SU-DHL-6 (cell line): ENCODE data around the gene TRMT6.

Experiments
- H2AFZ ChIP-seq: fragments of 200-600 bp; sonication (generic); 2 replicates; pipeline ENCODE4 v1.6.1; 2014; ENCODE audit warnings: low read depth, mild to moderate bottlenecking, moderate library complexity, mixed read lengths, antibody characterized with exemption, low read length; ENCODE audit not compliant: severe bottlenecking
- H3F3A ChIP-seq: fragments of 200-600 bp; shearing (Covaris generic); 2 replicates; pipeline ENCODE4 v1.6.0; 2016; ENCODE audit warnings: antibody characterized with exemption, mild to moderate bottlenecking; ENCODE audit not compliant: insufficient read depth
- H3K27ac ChIP-seq: fragments of 200-600 bp; sonication (generic); 2 replicates; pipeline ENCODE4 v1.5.1; 2016; ENCODE audit warnings: low read depth, mild to moderate bottlenecking, low read length, moderate library complexity, mixed read lengths
- H3K27me3 ChIP-seq: fragments of 200-600 bp; sonication (generic), shearing (Covaris generic); 2 replicates; pipeline ENCODE4 v1.6.0; 2014; ENCODE audit warnings: mild to moderate bottlenecking, low read length
- H3K36me3 ChIP-seq: fragments of 200-600 bp; sonication (generic); 2 replicates; pipeline ENCODE4 v1.6.1; 2014; ENCODE audit warnings: mild to moderate bottlenecking, low read length, mixed read lengths
- H3K4me2 ChIP-seq: fragments of 300-600, 200-600 bp; shearing (Covaris generic), sonication (generic); 2 replicates; pipeline ENCODE4 v1.6.0; 2014; ENCODE audit warnings: low read length, low read depth, mild to moderate bottlenecking; ENCODE audit not compliant: poor library complexity, severe bottlenecking
- H3K4me3 ChIP-seq: fragments of 200-600 bp; sonication (generic); 2 replicates; pipeline ENCODE4 v1.5.1; 2014; ENCODE audit warnings: antibody characterized with exemption, low read length, mild to moderate bottlenecking, mixed read lengths; ENCODE audit not compliant: insufficient read depth, poor library complexity, severe bottlenecking
- H3K79me2 ChIP-seq: fragments of 200-600 bp; sonication (generic); 2 replicates; pipeline ENCODE4 v1.6.1; 2014; ENCODE audit warnings: mild to moderate bottlenecking, low read length, moderate library complexity; ENCODE audit not compliant: insufficient read depth
- H3K9ac ChIP-seq: fragments of 200-600 bp; sonication (generic); 2 replicates; pipeline ENCODE4 v1.7.0; 2014; ENCODE audit warnings: mild to moderate bottlenecking, low read length
- H3K9me2 ChIP-seq: fragments of 200-600 bp; sonication (generic); replicated peaks from 2 replicates; pipeline ENCODE4 v1.6.1; 2014; ENCODE audit warnings: low read length; ENCODE audit not compliant: insufficient read depth
- H3K9me3 ChIP-seq: fragments of 200-600 bp; sonication (generic); 2 replicates; pipeline ENCODE4 v1.6.1; 2014; ENCODE audit warnings: low read length, mixed read lengths; ENCODE audit not compliant: insufficient read depth
- H4K20me1 ChIP-seq: fragments of 200-600 bp; sonication (generic); 2 replicates; pipeline ENCODE4 v1.6.1; 2014; ENCODE audit warnings: low read depth, mild to moderate bottlenecking, antibody characterized with exemption, low read length, moderate library complexity, mixed read lengths
- CTCF ChIP-seq: fragments of 200-600 bp; sonication (generic); IDR thresholded peaks from one replicate; pipeline ENCODE4 v1.5.1; 2017; ENCODE audit warnings: antibody characterized with exemption, mild to moderate bottlenecking, low read length, moderate library complexity; ENCODE audit not compliant: insufficient read depth, poor library complexity, severe bottlenecking
- EZH2phosphoT487 ChIP-seq: fragments of 200-600 bp; sonication (generic), shearing (Covaris generic); conservative IDR thresholded peaks from 2 replicates; pipeline ENCODE4 v1.6.1; 2018; ENCODE audit warnings: mild to moderate bottlenecking, antibody characterized with exemption, low read length, moderate library complexity, mixed read lengths

Gene TRMT6

DNA sequence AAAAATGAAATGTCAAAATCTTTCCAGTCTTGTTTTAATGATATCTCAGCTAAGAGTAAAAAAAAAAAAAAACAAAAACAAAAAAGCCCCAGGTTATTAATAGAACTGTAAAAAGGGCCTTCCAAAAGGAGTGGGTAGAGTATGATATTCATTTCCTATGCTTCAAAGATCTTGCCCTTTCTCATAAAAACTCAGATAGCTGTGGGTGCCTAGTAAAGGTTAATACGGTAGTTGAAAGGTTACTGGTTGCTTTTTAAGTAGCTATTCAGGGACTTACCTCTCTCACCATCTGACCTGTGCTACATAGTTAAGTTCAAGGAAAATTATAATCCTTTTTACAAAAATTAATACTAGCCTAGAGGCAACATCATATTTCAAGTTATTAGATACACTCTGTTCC lies 14.9 kb downstream of the TRMT6 start:
- H3K4me2 ChIP-seq = no peak overlapping the region
- H3K9me2 ChIP-seq = no peaks in the 10 kb centered on the region
- no peaks in the 10 kb centered on the region for H4K20me1 ChIP-seq
- H3K36me3 ChIP-seq = peaks cover 8% of the 10 kb centered on the region
- H3K9me3 ChIP-seq = no peaks in the 10 kb centered on the region
- H3K79me2 ChIP-seq = no peaks in the 10 kb centered on the region
- no peak overlapping the region for H2AFZ ChIP-seq
- no peak overlapping the region for H3K4me3 ChIP-seq
- TF ChIP-seq EZH2phosphoT487 (no peak), CTCF (no peak)
- H3F3A ChIP-seq = peaks cover 14% of the 10 kb centered on the region
- H3K27me3 ChIP-seq = no peaks in the 10 kb centered on the region
- no peak overlapping the region for H3K9ac ChIP-seq
- no peak overlapping the region for H3K27ac ChIP-seq

DNA sequence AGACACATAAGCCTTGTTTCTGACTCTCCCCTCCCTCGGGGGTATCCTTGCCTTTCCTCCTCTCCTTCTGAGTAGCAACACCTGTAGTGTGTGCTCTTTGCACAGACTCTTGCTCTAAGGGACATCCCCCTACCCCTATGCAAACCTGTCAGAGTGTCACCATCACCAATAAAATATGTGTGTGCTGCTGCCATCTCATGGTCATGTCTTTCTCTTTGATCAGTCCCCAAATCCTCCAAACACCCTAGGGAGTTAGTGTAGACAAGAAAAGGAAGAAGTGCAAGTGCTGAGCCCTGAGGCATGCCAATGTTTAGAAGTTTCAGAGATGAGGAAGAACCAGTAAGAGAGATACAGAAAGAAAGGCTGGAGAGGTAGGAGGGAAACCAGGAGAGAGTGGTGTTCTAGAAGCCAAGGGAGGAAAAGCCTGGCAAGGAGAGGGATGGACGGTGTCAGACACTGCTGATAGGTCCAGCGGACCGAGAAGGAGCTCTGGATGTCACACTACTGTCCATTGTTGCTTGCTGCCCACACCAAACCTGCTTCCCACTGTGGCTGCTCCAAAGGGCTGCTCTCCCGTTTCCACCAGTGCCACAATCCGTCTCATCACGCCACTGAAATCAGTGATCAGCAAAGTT lies 16.4 kb downstream of the TRMT6 start:
- H3K9me2 ChIP-seq = no peaks in the 10 kb centered on the region
- H3K27me3 ChIP-seq = no peaks in the 10 kb centered on the region
- H3K27ac ChIP-seq = no peak overlapping the region
- H3K36me3 ChIP-seq = peaks cover 8% of the 10 kb centered on the region
- no peaks in the 10 kb centered on the region for H3K9me3 ChIP-seq
- no peak overlapping the region for H2AFZ ChIP-seq
- no peaks in the 10 kb centered on the region for H4K20me1 ChIP-seq
- H3K4me2 ChIP-seq = no peak overlapping the region
- no peaks in the 10 kb centered on the region for H3K79me2 ChIP-seq
- H3K4me3 ChIP-seq = no peak overlapping the region
- peak; percentile 41 for TF ChIP-seq CTCF
- no peak for TF ChIP-seq EZH2phosphoT487
- no peak overlapping the region for H3K9ac ChIP-seq
- H3F3A ChIP-seq = peaks cover 14% of the 10 kb centered on the region

GRCh38 chr20:5932796-5933195 lies 17.5 kb downstream of the TRMT6 start:
- no peak overlapping the region for H2AFZ ChIP-seq
- H3K27me3 ChIP-seq = no peaks in the 10 kb centered on the region
- TF ChIP-seq EZH2phosphoT487 = no peak
- TF ChIP-seq CTCF = no peak
- H3K4me3 ChIP-seq = no peak overlapping the region
- no peaks in the 10 kb centered on the region for H3K9me3 ChIP-seq
- no peaks in the 10 kb centered on the region for H4K20me1 ChIP-seq
- no peak overlapping the region for H3K9ac ChIP-seq
- no peaks in the 10 kb centered on the region for H3K9me2 ChIP-seq
- no peak overlapping the region for H3K27ac ChIP-seq
- H3K36me3 ChIP-seq = 0 out of 2 replicates have a peak, but pooled peaks cover 2% of the 10 kb centered on the region
- H3K79me2 ChIP-seq = no peaks in the 10 kb centered on the region
- peaks cover 14% of the 10 kb centered on the region for H3F3A ChIP-seq
- H3K4me2 ChIP-seq = no peak overlapping the region
